COLO668 (cell line): ENCODE results near the gene ZC3H6.
"Not testable (repeated sequence)": the region's sequence is repeated elsewhere in the genome, so short reads cannot be mapped to it uniquely, and the experiment has no call there.

Experiments
- DNase-seq: peaks from one replicate; lab custom pipeline; 2025; ENCODE audit not compliant: unreplicated experiment; lab: John Stamatoyannopoulos, UW

Gene ZC3H6

DNA sequence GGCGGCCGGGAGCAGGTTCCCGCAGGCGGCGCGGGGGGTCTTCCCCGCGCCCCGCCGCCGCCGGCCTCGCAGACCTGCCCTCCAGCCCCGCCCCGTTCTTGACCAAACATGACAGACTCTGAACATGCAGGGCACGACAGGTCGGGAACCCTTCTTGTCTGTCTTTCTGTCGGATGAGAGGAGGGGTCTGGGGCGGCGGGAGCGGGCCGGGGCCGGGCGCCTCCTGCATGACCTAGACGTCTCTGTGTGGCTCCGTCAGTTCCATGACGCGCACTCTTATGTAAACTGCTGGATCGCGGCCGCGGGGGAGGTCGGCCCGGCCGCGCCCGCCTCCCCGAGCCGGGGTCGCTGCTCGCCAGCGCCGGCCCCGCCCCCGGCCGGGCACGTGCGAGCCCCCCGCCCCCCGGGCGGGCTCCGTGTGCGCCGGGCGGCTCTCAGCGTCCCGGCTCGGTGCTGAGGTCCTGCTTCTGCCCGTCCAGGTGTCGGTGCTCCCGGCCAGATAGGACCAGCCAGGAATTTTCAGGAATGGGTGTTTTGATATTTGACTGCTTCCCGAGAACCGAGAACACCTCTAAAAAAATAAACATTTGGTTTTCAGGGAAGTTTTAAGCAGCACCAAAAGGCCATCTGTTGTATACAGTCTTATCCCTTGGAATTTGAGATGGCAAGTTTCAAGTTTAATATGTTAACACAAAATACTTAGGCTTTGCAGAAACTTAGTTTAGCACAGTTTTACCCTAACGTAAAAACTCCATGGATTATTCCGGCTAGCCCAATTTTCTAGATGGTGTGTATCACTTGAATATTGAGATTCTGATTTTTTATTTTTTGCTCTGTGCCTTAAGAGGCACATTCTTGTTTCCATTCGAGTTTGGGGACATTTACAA is 733 bp downstream of the ZC3H6 start:
- DNase-seq: peak; percentile 87

DNA sequence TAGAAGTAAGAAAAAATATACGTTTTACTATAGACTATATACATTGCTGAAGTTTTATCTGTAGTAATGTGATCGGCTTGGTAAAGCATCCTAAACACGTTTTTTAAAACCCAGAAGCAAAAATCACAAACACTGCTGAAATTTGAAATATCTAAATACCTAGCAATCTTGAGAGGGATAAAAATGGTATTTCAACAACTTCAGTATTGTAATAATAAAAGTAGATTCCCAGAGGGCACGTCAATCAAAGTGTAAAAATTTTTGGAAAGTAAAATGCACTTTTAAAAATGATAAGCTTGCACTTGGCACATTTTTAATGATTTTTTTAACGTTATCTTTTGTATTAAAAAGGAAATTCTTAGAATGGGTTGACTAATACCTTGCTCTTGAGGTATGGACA is 1.6 kb downstream of the ZC3H6 start:
- no peak for DNase-seq

DNA sequence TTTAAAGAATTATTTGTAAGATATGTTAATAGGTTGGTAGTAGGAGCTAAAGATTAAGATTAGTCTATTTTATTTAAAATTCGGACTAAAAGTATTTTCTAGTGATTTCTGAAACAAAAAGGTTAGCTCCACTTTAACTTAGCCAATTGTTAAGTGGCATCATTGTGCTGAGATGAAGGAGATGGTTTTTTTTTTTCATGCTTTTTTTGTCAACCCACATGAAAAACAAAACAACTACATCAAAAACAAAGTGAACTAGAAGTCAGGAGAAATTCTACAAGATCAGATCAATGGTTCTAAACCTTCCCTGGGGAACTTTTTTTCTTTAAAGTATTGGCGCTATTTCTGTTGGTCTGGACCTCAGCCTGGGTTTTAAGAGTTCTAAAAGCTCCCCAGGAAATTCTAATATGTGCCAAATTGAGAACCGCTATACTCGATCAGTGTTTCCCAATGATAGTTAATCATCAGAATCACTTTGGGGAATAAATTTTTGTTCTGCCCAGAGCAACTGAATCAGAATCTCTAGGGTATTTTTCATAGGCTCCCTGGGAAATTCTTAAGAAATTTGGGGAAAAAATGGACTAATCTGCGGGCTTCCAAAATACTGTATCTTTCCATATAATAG is 2.3 kb downstream of the ZC3H6 start:
- no peak for DNase-seq

DNA sequence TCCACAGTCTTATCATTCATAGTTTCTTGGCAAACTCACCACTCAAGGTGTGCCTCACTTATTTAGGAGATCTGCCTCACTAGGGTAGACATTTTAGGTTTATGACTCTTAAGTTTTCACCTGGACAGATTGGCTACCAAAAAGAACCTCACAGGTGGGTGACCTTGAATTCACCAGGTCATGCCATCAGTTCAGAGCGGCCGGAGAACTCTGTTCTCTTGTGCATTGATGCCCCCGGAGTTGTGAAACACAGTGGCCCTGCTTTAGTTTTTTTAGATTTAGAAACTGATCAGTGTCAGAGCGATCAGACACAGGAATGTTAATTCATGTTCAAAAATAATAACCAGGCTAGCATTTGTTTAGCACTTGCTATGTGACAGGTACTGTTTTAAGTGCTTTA is 6.7 kb downstream of the ZC3H6 start:
- DNase-seq: not testable (repeated sequence)

DNA sequence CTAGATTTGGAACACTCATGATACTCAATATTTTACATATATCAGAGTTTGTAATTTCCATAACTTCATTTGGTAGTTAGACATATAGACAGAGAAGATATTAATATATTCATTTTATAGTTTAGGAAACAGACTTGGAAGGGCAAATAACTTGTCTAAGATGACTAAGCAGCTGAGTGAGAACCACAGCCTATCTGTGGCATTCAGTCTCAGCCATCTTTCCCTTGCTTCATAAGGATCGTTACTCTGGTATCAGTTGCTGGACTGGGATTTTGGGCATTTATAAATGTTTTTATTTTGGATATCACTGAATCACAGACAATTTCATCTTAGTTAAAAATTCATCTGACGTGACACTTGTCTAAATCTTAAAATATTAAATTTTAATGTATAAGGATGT is 8.1 kb downstream of the ZC3H6 start:
- not testable (repeated sequence) for DNase-seq

DNA sequence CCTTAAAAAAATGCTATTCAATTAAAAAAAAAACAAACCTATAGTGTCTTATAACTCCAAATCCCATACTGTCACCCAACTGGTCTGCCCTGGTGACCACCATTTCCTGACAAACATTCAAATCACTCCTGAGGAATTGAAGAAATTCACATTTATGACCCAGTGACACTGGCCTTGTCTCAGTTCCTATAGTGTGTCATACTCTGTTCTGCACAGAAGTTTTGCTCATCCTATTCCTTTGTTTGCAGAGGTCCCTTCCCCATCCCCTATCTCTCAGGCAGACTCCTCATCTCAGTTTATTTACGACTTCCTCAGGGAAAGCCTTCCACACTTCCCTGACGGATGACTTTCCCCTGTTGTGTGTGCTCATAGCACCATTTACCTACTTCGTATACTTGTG is 14.7 kb downstream of the ZC3H6 start:
- DNase-seq: no peak

DNA sequence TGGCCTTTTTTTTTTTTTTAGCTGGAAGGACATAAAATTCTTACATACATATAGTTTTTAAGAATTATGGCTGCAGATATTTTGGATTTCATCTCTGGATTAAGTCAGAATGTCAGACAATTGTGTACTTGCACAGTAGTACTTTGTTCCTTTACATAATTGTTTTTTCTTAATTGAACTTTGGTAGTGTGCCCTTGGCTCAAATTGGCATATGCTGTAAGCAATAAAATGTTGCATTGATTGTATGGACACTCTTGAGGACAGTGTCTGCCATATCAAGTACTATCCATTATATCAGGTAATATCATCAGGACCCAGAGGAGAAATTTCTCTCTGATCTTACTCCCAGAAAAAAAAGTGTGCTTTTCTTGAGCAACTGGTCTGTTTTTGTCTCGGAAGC is 15.3 kb downstream of the ZC3H6 start:
- no peak for DNase-seq

DNA sequence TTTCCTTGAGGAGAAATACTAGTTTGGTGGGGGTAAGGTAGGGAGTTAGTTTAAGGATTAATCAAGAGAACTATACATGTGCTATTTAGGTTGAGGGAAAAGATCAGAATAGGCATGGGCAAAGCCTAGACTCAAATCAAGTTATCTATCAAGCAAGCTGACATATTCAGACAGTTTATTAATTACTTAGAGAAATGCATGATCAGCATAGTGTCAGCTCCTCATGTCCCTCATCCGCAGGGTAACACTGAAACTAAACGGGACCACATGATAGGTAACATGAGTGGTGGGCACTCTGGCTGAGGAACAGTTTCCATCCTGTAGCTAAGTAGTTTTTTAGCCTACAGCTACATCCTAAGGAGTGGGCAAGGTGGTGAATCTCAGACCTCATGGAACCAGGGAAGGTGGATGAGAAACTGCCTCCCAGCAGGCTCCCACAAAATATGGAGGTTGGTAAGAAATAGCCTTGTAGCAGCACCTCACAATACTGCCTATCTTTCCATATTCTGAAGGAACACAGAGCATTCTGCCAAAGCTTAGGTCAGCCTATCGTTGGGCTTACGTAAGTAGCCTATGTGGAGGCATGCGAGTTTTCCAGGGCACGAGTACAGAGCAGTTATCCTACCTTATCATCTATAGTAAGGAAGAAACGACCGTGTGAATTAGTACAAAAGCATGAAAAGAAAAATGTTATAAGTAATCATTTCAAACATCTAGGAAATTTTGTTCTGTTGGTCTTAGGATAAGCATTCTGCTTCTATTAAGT is 18.4 kb downstream of the ZC3H6 start:
- no peak for DNase-seq

DNA sequence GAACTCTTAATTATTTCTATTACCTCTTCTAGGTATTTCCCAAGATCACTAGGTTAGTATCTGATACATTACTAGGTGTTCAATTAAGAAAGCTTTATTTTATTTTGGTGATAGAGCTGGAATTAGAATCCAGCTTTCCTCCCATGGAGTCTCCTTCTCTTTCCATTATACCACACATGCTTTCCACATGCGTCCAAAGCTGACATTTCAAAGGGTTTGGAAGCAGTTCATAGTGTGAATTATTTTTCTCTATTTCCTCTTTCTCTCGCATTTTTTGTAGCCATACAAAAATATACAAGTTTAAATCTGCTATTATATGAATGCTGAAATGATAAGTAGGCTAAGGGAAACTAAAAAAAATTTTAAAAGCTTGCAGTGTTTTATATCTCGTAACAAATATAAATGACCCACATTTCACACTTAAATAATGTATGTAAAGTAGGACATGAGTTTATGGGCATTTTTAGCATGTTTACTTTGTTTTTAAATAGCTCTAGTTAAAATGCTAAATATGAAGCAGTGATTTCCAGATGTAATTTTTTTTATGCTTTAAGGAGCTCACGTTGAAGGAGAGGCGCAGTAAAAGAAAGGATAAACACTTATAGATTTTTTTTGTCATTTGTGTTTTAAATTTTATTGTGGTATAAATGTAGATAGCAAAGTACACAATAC is 20.1 kb downstream of the ZC3H6 start:
- no peak for DNase-seq

DNA sequence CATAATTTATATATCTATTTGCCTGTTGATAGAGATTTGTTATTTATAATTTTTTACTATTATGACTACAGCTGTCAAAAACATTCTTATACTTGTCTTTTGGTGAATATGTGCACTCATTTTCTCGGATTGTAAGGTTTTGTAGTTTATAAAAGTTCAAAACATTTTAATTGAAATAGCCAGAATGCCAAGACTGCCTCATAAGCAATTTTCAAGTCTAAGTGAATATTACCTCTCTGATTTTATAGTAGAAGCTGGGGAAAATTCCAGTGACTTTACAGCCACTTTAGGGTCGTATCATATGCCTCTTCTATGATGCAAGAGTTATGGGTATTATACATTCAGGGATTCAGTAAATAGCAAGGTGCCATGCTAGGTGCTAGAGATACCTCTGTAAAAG is 21.0 kb downstream of the ZC3H6 start:
- DNase-seq: no peak

DNA sequence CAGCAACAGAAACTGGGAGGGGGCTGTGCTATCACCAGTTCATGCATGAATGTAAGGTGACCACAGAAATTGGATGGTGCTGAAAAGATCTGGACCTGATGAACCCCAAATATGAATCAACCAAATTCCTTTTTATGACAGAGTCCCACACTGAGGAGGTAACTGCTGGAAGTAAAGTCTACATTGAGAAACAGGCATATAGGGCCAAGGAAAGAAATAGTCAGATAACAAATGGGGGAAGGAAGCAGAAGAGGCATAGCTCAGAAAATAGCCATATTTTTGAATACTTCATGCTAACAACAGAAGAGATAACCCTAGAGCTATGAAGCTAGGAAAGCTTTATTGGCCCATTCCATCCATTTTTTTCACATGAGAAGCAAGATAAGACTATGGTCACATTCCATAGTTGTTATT is 25.8 kb downstream of the ZC3H6 start:
- no peak for DNase-seq

DNA sequence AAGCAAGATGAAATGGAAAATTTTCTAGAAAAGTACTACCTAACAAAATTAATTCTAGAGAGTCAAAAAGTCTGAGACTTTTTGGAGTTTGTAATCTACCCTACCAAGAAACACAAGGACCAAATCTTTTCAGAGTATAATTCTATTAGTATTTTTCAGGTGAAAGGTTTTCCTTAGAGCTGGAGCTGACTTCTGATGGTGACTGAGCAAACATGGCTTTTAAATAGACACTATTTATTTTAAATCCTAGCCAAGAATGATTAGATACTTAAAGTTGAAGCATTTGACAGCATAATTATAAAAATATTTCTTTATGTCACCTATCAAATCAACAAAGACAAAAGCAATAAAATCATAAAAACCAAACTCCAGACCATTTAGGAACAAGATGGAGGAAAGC is 26.6 kb downstream of the ZC3H6 start:
- DNase-seq: no peak

DNA sequence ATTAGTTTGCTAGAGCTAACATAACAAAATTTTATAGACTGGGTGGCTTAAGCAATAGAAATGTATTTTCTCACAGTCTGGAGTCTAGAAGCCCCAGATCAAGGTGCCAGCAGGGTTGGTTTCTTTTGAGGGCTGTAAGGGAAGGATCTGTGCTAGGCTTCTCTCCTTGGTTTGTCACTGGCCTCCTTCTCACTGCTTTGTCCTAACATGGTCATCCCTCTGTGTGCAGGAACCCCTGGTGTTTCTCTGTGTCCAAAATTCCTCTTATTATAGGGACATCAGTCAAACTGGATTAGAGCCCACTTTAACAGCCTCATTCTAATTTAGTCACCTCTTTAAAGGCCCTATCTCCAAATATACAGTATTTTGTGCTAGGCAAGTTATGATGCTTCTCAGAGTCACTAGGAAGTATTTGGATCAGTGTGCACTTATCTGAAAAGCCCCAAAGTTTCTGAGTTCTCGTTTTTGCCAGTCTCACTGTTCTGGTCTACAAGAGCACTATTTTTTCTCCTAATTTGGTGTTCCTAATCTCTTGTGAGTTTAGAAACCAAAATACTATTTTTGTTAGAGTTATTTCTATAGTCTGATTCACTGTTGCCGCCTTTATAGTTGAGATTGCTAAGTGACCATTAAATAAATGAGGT is 29.0 kb downstream of the ZC3H6 start:
- no peak for DNase-seq

DNA sequence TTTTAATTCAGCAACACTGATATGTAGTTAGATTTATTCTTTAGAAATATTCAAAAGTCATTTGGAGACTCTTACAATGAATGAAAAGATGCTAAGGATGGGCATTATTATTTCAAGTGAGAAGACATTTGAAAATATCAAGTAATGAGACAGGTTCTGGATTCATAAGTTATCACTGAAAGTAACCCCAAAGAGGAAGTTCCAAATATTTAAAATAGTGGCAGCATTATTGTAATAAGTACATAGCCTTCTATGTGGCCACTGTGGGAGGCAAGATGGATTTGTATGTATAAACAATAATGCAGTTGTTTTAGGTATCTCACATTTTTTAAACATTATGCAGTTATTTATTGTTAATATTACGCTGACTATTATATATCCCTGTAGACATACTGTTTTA is 29.7 kb downstream of the ZC3H6 start:
- DNase-seq: no peak

DNA sequence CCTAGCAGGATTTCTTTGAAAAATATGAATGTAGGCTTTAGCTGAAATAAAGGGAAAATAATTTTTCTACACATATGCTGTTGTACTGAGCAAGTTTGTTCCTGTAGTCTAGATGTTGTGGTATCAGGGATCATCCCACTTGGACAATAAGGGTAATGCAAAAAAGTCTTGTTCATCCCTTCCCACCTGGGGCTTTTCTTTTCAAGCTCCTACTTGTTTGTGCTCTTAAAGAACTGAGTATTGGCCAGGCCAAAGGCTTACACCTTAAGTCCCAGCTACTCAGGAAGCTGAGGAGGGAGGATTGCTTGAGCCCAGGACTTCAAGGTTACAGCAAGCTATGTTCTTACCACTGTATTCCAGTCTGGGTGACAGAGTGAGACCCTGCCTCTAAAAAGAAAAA is 35.5 kb downstream of the ZC3H6 start:
- DNase-seq: no peak

DNA sequence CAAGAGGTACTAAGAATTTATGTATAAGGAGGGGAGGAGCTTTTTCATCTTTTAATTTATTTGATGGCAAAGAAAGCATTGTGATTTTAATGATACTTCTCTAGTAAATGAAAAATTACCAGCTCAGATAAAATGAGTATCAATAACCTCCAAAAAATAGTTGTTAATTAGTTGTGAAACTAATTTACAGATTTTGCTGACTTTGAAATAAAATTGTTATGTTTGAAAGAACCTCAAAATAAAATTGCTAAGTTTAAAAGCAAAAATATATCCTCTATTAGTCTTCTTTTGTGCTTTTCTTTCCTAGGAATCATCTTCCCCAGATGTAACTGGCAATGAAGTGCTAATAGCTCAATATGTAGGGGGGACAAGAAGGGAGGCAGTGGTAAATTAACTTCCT is 36.5 kb downstream of the ZC3H6 start:
- DNase-seq: no peak

DNA sequence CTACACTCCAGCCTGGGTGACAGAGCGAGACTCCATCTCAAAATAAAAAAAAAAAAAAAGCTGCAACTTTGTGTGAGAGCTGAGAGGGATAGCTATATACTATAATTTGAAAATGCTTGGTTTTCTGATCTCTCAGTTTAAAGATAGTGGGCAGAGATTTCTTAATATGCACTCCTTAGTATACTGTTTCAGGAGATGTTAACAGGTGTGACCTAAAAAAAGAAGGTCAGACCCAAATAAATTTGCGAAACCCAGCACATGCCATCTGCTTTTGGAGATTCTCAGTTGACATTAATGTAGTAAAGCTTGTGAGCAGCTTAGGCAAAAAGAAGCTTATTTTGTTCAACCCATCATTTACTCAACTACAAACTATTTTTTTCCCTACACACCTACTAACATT is 37.4 kb downstream of the ZC3H6 start:
- DNase-seq: no peak

DNA sequence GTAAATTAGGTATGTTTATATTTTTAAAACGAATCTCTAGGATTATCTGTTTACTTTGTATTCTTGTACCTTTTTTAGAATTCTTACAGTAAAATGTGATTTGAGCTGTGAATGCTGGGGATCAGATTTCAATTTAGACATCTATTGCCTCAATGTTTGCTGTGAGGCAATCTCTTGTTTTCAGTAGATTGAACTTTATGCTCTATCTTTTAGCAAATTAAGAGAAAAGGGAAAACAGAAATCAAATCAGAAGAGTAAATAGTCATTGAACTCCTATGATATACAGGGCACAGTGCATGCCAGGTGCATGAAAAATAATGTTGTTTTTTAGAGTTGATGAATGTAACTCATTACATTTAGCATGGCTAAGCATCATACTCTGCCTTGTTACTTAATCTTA is 39.5 kb downstream of the ZC3H6 start:
- no peak for DNase-seq

DNA sequence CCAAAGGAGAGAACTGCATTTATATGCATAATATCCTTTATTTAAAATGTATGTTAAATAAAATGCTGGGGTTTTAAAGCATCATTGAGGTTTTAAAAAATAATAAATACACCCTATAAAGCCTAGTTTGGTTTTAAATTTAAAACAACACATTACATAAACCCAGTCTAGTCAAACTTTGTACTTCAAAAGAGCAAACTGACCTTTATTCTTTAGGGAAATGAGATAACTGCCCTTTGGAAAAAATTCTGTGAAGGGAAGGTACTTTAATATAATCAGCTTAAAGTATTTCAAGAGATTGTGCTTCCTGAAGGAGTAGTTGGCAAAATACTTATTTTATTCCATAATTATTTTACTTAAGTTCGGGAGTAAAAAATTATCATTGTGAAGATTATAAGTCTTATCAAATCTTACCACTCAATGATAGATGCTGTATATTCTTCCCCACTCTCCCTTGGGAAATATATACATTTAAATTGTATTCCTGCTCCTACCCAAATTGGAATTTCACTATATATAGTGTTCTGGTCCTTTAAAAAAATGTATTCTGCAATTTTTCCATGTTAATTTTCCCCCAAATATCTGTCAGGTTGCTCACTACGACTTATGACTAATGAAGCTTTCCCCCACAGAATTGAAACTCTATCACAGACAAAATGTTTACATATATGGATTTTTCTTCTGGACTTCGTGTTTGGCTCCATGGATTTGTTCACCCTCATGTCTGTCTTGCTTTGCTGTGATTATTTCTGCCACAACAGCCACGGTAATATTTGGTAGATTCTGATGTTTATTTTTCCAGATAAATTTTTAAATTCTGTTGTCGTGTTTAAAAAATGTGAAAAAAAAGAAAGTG is 42.1 kb downstream of the ZC3H6 start:
- DNase-seq: no peak

DNA sequence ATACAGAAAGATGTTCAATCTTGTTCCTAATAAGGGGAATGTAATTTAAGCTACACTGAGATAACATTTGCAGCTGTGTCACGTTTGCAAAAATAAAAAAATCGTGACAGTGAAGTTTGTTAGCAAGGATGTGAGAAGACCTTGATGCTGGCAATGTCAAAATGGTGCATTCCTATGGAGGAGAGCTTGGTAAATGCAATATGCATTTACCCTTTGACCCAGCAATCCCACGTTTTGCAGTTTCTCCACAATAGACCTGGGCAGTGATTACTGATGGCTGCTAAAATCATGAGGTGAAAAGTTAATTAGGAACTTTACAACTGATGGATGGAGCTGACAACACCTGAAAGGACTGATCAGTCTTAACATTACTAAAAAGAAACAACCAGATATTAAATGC is 43.1 kb downstream of the ZC3H6 start:
- no peak for DNase-seq
